AG04449 (cell line): ENCODE results near the gene SSTR4.

Experiments
- CTCF ChIA-PET: fragments of 350-600 bp; formaldehyde crosslinking; extraction: SDS; loops from one replicate; lab custom pipeline; 2021; ENCODE audit warnings: antibody characterized with exemption; lab: Yijun Ruan, JAX
- POLR2A ChIA-PET: fragments of 400-600, 350-600 bp; formaldehyde crosslinking; extraction: SDS; loops from one replicate; lab custom pipeline; 2020; ENCODE audit warnings: antibody characterized with exemption, inconsistent platforms; lab: Yijun Ruan, JAX
- DNase-seq: peaks from one replicate; pipeline ENCODE4 v3.0.0-alpha.2; 2010; ENCODE audit warnings: low read depth, low spot score
- H3K4me3 ChIP-seq: 2 replicates; pipeline ENCODE4 v1.5.1; 2011; ENCODE audit warnings: low read depth, mild to moderate bottlenecking, control low read depth, low read length
- TF ChIP-seq, protein P1 (sequence below): IDR thresholded peaks from one replicate; pipeline ENCODE4 v1.5.1; 2011; ENCODE audit warnings: mild to moderate bottlenecking, moderate library complexity, low read length, control low read depth, inconsistent platforms; ENCODE audit not compliant: insufficient read depth; ENCODE audit errors: missing control alignments

Gene SSTR4

DNA sequence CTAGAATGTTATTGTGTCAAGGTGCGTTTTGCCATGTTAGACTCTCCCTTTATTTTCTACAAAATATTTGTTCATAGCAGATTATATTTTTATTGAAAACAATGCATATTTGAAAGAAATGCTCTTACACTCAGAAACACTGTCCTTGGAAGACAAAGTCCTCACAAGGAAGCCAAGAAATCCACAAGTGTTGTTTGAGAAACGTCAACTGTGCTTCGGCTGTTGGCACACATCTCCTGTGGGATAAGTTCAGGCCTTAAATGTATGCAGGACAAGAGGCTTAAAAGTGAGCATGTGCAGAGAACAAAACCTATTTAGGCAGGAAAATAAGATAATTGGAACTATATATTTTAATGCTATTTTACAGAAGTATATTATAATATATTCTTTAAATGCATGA, 23.9 kb downstream of the SSTR4 start:
- DNase-seq = no peak
- CTCF ChIA-PET = interaction anchor here (4.0 kb wide), 1 partner anchor 9 kb away, joined by 33 read pairs; the partner anchor contains the start of gene THBD
- TF ChIP-seq, protein P1, sequence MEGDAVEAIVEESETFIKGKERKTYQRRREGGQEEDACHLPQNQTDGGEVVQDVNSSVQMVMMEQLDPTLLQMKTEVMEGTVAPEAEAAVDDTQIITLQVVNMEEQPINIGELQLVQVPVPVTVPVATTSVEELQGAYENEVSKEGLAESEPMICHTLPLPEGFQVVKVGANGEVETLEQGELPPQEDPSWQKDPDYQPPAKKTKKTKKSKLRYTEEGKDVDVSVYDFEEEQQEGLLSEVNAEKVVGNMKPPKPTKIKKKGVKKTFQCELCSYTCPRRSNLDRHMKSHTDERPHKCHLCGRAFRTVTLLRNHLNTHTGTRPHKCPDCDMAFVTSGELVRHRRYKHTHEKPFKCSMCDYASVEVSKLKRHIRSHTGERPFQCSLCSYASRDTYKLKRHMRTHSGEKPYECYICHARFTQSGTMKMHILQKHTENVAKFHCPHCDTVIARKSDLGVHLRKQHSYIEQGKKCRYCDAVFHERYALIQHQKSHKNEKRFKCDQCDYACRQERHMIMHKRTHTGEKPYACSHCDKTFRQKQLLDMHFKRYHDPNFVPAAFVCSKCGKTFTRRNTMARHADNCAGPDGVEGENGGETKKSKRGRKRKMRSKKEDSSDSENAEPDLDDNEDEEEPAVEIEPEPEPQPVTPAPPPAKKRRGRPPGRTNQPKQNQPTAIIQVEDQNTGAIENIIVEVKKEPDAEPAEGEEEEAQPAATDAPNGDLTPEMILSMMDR = no peak
- POLR2A ChIA-PET = no interaction called here
- no peak overlapping the region for H3K4me3 ChIP-seq

- DNase-seq = no peak
These were observed 24.7 kb downstream of the SSTR4 start for GRCh38 chr20:23059846-23060245.

GRCh38 chr20:23060629-23061028, 25.5 kb downstream of the SSTR4 start:
- ChIA-PET CTCF (interaction anchor here (1.0 to 4.0 kb wide), 3 partner anchors 10 to 370 kb away, joined by 3 to 33 read pairs (median 5); partner anchors contain the start of gene THBD), POLR2A (no interaction called here)
- TF ChIP-seq, protein P1 = no peak
- no peak for DNase-seq
- H3K4me3 ChIP-seq = no peak overlapping the region

More at GRCh38 chr20:23059846-23060245, 24.7 kb downstream of the SSTR4 start:
- TF ChIP-seq, protein P1 = no peak
- ChIA-PET POLR2A (no interaction called here), CTCF (interaction anchor here (1.0 to 4.0 kb wide), 3 partner anchors 9 to 370 kb away, joined by 3 to 33 read pairs (median 5); partner anchors contain the start of gene THBD)
- H3K4me3 ChIP-seq = no peak overlapping the region

DNA sequence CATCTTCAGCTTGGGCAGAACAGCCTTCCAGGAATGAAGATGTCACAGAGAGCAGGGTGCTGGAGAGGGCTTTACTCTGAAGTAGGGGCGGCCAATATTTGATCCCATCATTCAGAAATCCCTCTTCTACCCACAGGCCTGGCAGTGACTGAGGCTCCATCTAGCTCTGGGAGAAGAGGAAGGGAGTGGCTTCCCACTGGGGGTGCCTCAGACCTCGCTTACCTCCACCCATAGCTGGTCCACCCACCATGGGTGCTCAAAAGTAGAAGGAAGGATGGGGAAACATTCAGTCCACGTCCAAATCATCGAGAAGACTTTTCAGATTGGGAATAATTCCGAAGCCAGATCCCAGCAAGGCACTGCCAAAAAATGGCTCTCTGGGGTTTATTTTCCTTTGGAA, 26.1 kb downstream of the SSTR4 start:
- ChIA-PET POLR2A (no interaction called here), CTCF (interaction anchor here (1.6 to 4.0 kb wide), 5 partner anchors 11 to 371 kb away, joined by 4 to 33 read pairs (median 6); partner anchors contain the start of gene THBD)
- TF ChIP-seq, protein P1 = no peak
- H3K4me3 ChIP-seq = no peak overlapping the region
- DNase-seq = no peak

DNA sequence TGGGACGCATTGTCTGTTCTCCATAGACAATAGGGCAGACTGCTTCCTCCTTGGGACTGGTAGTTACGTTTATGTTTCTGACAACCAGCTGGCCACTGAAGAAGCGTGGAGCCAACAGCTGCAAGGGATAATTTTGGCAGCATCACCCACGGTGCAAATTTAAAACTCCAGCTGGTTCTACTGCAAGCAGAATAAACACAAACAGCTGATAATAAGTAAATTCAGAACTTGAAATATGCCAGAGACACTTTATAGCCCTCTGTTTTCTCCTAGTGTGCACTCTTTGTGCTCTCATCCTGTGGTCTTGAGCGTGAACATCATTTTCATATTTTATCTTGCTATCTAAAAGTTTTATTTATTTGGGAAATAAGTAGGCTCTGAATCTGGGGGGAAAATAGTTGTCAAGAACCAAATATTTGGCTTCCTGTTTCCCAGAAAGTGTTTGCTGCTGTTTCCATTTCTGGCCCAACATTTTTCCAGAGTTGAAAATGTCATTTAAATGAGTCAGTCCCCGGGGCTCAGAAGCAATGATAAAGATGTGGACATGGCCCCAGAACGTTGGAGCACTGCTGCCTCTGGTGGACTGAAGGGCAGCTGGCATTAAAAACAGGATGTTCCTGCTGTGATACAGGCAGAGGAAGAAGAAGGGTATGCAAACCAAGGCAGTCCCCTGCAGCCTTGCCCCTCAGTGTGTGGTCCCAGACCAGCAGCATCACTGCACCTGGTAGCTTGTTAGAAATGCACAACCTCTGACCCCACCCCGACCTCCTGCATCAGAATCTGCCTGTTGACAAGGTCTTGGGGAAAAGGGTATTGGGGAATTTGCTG, 26.8 kb downstream of the SSTR4 start:
- ChIA-PET CTCF (interaction anchor here (1.1 to 4.0 kb wide), 6 partner anchors 12 to 370 kb away, joined by 3 to 33 read pairs (median 5); partner anchors contain the start of gene THBD), POLR2A (interaction anchor here (0.6 kb wide), 1 partner anchor 169 kb away, joined by 3 read pairs; no protein-coding TSS in a partner anchor)
- TF ChIP-seq, protein P1 = peak; percentile 71
- no peak overlapping the region for H3K4me3 ChIP-seq
- peak; percentile 12 for DNase-seq

- no peak overlapping the region for H3K4me3 ChIP-seq
- TF ChIP-seq, protein P1 = no peak
- DNase-seq = no peak
- ChIA-PET POLR2A (no interaction called here), CTCF (interaction anchor here (1.0 to 4.0 kb wide), 8 partner anchors 12 to 371 kb away, joined by 3 to 33 read pairs (median 5); partner anchors contain the start of gene THBD)
These were observed 27.5 kb downstream of the SSTR4 start for GRCh38 chr20:23062632-23063031.
